ENCODE measurements around the gene ANXA7. TPM values are rescaled to one million over a fixed set of nuclear protein-coding genes. Genes with fewer than 3 reads are reported as not detected.

Gene ANXA7
- polyA plus RNA-seq, 1 donor, result 63.5 TPM

Other genes with a start within 250 kb of the ANXA7 start
- gene ECD, start 246.1 kb downstream of the ANXA7 start, polyA plus RNA-seq, result 24.9 TPM
- 32.1 TPM for gene FAM149B1, start 245.9 kb downstream of the ANXA7 start, polyA plus RNA-seq
- gene DNAJC9, start 166.8 kb downstream of the ANXA7 start, polyA plus RNA-seq, result 25.4 TPM
- gene MRPS16, start 161.4 kb downstream of the ANXA7 start, polyA plus RNA-seq, result 77.1 TPM
- gene CFAP70, start 55.2 kb downstream of the ANXA7 start, polyA plus RNA-seq, result 5.3 TPM
- gene MSS51, start 19.5 kb upstream of the ANXA7 start, polyA plus RNA-seq, result 3.6 TPM
- gene PPP3CB, start 82.0 kb upstream of the ANXA7 start, polyA plus RNA-seq, result 53.1 TPM
- 39.0 TPM for gene USP54, start 177.3 kb upstream of the ANXA7 start, polyA plus RNA-seq
- gene MYOZ1, start 227.4 kb upstream of the ANXA7 start, polyA plus RNA-seq, result 0.94 TPM
- gene SYNPO2L, start 242.0 kb upstream of the ANXA7 start, polyA plus RNA-seq, result 0.51 TPM

Measured in large intestine (tissue), 1 donor.